GM20431 (cell line): ENCODE data around the gene SGTA.

Experiments
- in situ Hi-C: fragments of 300-500 bp; cut with MseI, MboI; formaldehyde crosslinking; loops from one replicate; pipeline ENCODE4 v1.15.0; 2020; ENCODE audit warnings: low sequenced_read_pairs; ENCODE audit not compliant: unreplicated experiment

Gene SGTA

GRCh38 chr19:2810141-2811091, 27.3 kb upstream of the SGTA start:
- in situ Hi-C loops = no loop called here

- in situ Hi-C loops = no loop called here
These were observed 26.5 kb upstream of the SGTA start for GRCh38 chr19:2809387-2810140.

- in situ Hi-C loops = no loop called here
These were observed 25.3 kb upstream of the SGTA start for GRCh38 chr19:2808129-2808941.

GRCh38 chr19:2807379-2808128, 24.5 kb upstream of the SGTA start:
- in situ Hi-C loops = no loop called here

- in situ Hi-C loops = no loop called here
These were observed 23.8 kb upstream of the SGTA start for GRCh38 chr19:2806736-2807378.

GRCh38 chr19:2805991-2806649, 23.0 kb upstream of the SGTA start:
- in situ Hi-C loops = no loop called here

- in situ Hi-C loops = no loop called here
These were observed 22.3 kb upstream of the SGTA start for GRCh38 chr19:2805261-2805900.

- in situ Hi-C loops = no loop called here
These were observed 21.3 kb upstream of the SGTA start for GRCh38 chr19:2804156-2805004.

- in situ Hi-C loops = no loop called here
These were observed 20.5 kb upstream of the SGTA start for GRCh38 chr19:2803486-2804155.

GRCh38 chr19:2802826-2803225, 19.8 kb upstream of the SGTA start:
- in situ Hi-C loops = no loop called here

- in situ Hi-C loops = no loop called here
These were observed 17.4 kb upstream of the SGTA start for GRCh38 chr19:2800506-2800905.

- in situ Hi-C loops = no loop called here
These were observed 16.4 kb upstream of the SGTA start for GRCh38 chr19:2799273-2800020.

- in situ Hi-C loops = no loop called here
These were observed 15.7 kb upstream of the SGTA start for GRCh38 chr19:2798733-2799132.

GRCh38 chr19:2798158-2798685, 15.1 kb upstream of the SGTA start:
- in situ Hi-C loops = no loop called here

GRCh38 chr19:2797280-2797679, 14.2 kb upstream of the SGTA start:
- in situ Hi-C loops = no loop called here
